GM04504 (cell line): ENCODE measurements around the gene CEACAM16.

ENCODE experiments used
- DNase-seq: peaks from one replicate; pipeline ENCODE4 v3.0.0-alpha.2; 2012; ENCODE audit warnings: low read depth

CEACAM16 gene

DNA sequence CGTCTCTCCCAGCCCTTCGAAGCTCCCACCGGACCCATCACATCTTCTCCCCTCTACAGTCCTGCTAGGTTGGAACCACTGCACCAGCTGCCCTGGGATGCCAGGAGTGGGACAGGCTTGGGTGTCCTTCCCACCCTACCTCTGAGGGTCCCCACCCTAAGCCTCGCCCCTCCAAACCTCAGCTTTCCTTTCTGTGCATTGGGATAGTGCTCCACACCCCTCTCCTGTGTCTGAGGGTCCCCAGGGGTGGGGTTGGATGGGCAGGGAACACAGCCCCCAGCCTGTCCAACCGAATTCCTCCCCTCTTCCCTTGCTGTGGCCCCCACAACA lies 47.6 kb downstream of the CEACAM16 start:
- no peak for DNase-seq

- peak; percentile 94 for DNase-seq
Observed at GRCh38 chr19:44746946-44747738, 48.2 kb downstream of the CEACAM16 start.

- no peak for DNase-seq
Observed at GRCh38 chr19:44747739-44748425, 48.9 kb downstream of the CEACAM16 start.

- DNase-seq = peak; percentile 54
Observed at GRCh38 chr19:44748426-44749254, 49.7 kb downstream of the CEACAM16 start, which contains the start of gene BCL3. Gene BCL3 (plus strand): TSS chr19:44748708. CDS start chr19:44748791, 83 bp downstream.

DNA sequence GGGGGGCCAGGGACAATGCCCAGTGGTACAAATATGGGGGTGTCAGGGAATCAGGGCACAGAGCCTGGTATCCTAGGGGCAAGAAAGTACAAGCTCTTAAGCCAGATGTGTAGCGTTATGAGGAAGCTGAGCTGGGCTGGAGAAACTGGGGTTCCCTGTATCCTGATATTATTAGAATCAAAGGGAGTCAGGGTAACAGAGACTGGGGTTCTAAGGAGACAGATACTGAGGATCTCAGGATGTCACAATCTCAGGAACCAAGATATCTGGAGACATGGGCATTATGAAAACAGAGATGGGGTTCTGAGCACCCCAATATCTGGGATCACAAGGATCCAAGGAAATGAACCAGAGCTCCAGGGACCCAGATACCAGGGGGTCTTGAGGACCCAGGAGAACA lies 50.3 kb downstream of the CEACAM16 start:
- DNase-seq = no peak

GRCh38 chr19:44749994-44750393 lies 51.0 kb downstream of the CEACAM16 start:
- DNase-seq = no peak

DNA sequence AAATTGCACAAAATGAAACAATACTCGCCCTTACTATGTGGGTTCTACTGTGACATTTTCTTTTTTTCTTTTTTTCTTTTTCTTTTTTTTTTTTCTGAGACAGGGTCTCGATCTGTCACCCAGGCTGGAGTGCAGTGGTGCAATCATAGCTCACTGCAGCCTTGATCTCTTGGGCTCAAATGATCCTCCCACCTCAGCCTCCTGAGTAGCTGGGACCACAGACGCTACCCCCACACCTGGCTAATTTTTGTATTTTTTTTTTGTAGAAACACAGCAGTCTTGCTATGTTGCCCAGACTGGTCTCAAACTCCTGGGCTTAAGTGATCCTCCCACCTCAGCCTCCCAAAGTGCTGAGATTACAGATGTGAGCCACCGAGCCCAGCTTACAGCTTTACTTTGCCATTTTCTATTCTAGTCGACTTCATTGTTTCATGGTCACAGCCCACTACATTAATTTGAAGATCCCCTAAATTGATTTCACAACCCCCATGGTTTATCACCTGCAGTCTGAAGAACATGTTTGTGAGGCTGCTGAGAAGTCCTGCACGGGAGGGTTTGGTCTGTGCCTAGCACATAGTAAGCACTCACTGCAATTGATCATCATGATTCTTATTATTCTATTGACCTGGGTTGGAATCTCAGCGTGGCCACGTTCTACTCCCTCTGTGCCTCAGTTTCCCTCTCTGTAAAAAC lies 53.3 kb downstream of the CEACAM16 start:
- DNase-seq = no peak

- peak; percentile 77 for DNase-seq
Observed at GRCh38 chr19:44752816-44753625, 54.1 kb downstream of the CEACAM16 start.

- no peak for DNase-seq
Observed at GRCh38 chr19:44753626-44753931, 54.6 kb downstream of the CEACAM16 start.

- peak; percentile 71 for DNase-seq
Observed at GRCh38 chr19:44753932-44754749, 55.2 kb downstream of the CEACAM16 start.

GRCh38 chr19:44754750-44755080 lies 55.8 kb downstream of the CEACAM16 start:
- DNase-seq = no peak

GRCh38 chr19:44755219-44755618 lies 56.3 kb downstream of the CEACAM16 start:
- no peak for DNase-seq

- no peak for DNase-seq
Observed at GRCh38 chr19:44756089-44756562, 57.2 kb downstream of the CEACAM16 start.

GRCh38 chr19:44757057-44757734 lies 58.2 kb downstream of the CEACAM16 start:
- no peak for DNase-seq

DNA sequence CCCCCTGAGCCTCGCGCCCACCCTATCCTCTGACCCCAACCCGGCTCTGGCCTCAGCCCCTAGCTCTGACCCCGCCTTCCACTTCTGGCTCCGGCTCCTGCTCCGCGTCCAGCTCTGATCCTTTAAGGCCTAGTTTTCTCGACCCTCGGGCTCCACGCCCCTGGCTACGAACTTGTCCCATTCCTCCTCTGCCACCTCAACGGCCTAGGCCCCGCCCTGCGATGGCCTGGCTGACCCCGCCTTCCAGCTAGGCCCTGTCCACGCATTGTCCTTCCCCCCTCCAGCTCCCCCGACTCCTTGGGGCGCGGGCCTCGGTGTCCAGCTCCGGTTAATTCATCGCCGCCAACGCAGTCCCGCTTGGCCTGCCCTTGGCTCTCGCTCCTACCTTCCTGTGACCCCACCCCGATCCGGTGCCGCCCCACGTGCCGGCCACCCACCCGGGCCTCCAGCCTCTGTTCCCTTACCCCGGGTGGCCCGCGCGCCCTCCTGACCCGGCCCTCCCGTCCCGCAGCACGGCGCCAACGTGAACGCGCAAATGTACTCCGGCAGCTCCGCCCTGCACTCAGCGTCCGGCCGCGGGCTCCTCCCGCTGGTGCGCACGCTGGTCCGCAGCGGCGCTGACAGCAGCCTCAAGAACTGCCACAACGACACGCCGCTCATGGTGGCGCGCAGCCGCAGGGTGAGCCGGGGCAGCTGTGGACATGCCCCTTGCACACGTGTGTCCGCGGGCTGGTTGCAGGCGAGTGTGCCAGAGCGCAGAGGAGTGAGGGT lies 59.0 kb downstream of the CEACAM16 start:
- no peak for DNase-seq

- no peak for DNase-seq
Observed at GRCh38 chr19:44758596-44758995, 59.6 kb downstream of the CEACAM16 start.

- DNase-seq = no peak
Observed at GRCh38 chr19:44759083-44759804, 60.3 kb downstream of the CEACAM16 start.
